Measurements from ENCODE around the gene RIMBP3B. TPM values are rescaled to one million over a fixed set of nuclear protein-coding genes. Genes with fewer than 3 reads are reported as not detected.
"Not testable (repeated sequence)": the region's sequence is repeated elsewhere in the genome, so short reads cannot be mapped to it uniquely, and the experiment has no call there.

The RIMBP3B gene, protein sequence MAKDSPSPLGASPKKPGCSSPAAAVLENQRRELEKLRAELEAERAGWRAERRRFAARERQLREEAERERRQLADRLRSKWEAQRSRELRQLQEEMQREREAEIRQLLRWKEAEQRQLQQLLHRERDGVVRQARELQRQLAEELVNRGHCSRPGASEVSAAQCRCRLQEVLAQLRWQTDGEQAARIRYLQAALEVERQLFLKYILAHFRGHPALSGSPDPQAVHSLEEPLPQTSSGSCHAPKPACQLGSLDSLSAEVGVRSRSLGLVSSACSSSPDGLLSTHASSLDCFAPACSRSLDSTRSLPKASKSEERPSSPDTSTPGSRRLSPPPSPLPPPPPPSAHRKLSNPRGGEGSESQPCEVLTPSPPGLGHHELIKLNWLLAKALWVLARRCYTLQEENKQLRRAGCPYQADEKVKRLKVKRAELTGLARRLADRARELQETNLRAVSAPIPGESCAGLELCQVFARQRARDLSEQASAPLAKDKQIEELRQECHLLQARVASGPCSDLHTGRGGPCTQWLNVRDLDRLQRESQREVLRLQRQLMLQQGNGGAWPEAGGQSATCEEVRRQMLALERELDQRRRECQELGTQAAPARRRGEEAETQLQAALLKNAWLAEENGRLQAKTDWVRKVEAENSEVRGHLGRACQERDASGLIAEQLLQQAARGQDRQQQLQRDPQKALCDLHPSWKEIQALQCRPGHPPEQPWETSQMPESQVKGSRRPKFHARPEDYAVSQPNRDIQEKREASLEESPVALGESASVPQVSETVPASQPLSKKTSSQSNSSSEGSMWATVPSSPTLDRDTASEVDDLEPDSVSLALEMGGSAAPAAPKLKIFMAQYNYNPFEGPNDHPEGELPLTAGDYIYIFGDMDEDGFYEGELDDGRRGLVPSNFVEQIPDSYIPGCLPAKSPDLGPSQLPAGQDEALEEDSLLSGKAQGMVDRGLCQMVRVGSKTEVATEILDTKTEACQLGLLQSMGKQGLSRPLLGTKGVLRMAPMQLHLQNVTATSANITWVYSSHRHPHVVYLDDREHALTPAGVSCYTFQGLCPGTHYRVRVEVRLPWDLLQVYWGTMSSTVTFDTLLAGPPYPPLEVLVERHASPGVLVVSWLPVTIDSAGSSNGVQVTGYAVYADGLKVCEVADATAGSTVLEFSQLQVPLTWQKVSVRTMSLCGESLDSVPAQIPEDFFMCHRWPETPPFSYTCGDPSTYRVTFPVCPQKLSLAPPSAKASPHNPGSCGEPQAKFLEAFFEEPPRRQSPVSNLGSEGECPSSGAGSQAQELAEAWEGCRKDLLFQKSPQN (N-terminal part only)
- total RNA-seq (under 1 TPM in 4 of 10 donors, not detected in 6; 0.04 to 0.21 (median 0.10) TPM), polyA plus RNA-seq (under 1 TPM in 1 of 2 donors, not detected in 1; 0.03 TPM)
- long read RNA-seq, donor 1: 0 reads
- long read RNA-seq, donor 2: 0 reads
- long read RNA-seq, donor 3: 0 reads

DNA sequence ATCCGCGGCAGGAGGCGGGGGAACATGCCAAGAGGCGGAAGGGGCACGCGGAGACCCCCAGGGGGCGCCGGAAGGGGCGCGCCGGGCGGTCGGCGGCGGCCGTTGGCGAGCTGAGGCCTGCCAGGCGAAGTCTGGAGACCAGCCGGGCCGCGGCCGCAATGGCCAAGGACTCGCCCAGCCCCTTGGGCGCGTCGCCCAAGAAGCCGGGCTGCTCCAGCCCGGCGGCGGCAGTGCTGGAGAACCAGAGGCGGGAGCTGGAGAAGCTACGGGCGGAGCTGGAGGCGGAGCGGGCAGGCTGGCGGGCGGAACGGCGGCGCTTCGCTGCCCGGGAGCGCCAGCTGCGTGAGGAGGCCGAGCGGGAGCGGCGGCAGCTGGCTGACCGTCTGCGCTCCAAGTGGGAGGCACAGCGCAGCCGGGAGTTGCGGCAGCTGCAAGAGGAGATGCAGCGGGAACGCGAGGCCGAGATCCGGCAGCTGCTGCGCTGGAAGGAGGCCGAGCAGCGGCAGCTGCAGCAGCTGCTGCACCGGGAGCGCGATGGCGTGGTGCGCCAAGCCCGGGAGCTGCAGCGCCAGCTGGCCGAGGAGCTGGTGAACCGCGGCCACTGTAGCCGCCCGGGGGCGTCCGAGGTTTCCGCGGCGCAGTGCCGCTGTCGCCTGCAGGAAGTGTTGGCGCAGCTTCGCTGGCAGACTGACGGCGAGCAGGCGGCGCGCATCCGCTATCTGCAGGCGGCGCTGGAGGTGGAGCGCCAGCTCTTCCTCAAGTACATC, at the start of gene RIMBP3B:
TSS of gene RIMBP3B (plus strand) at position 51 of the 767 bp plus-strand sequence. CDS start at position 159, 108 bp downstream.
- H3K4me3 ChIP-seq; H3K27me3 ChIP-seq; DNase-seq; H3K36me3 ChIP-seq; H3K27ac ChIP-seq; H3K4me1 ChIP-seq; H3K9me3 ChIP-seq; intact Hi-C loops (cut with DNase I): not testable (repeated sequence)
- peak; percentile 83 to 90 (median 89) for ATAC-seq
- WGBS, 2 donors: no CpG with 5 or more reads among the region's 91 CpGs

DNA sequence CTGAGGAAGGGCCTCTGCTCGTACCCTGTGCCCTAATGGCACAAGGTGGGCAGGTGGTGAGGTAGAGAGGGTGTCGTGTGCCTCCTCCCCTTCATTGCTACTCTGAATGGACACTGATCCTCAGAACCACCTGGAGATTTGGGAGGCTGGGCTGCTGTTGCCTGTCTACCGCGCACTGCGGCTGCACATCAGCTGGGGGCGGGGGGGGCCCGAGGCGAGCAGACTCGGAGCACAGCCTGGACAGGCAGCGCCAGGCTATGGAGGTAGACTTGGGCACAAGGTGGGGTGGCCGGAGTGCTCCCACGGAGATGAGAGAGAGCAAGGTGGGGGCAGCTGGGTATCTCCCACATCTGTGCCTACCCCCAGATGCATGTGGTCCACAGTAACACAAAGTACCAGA, 26.0 kb upstream of the RIMBP3B start:
- ATAC-seq; H3K4me1 ChIP-seq; H3K4me3 ChIP-seq; H3K27ac ChIP-seq; intact Hi-C loops (cut with DNase I); DNase-seq; H3K36me3 ChIP-seq; H3K9me3 ChIP-seq; H3K27me3 ChIP-seq: not testable (repeated sequence)
- WGBS, 2 donors: 90 to 92% methylated on average over 10 to 11 of the region's 12 CpGs

DNA sequence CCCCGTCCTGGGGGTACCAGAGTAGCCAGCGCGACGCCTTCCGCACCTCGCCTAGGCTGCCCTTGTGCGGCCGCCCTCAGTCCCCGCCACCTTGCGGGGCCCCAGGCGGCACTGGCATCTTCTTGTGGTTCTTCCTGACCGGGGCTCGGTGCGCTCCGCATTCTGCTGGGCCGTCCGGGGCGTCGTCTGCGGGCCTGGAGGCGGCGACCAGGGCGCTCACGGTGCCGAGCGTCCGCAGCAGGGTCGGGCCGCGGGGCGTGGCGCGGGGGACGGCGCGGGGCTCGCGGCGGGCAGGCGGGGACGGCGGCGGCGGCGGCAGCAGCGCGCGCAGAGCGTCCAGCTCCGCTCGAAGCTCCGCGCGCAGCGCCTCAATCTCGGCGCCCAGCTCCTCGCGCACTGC, 23.0 kb upstream of the RIMBP3B start:
- H3K27ac ChIP-seq; H3K9me3 ChIP-seq; H3K4me3 ChIP-seq; intact Hi-C loops (cut with DNase I); H3K4me1 ChIP-seq; DNase-seq; H3K27me3 ChIP-seq; ATAC-seq; H3K36me3 ChIP-seq: not testable (repeated sequence)
- 1% methylated on average over 28 of the region's 59 CpGs; no CpG with 5 or more reads in 1 of the 2 donors for WGBS, 2 donors

DNA sequence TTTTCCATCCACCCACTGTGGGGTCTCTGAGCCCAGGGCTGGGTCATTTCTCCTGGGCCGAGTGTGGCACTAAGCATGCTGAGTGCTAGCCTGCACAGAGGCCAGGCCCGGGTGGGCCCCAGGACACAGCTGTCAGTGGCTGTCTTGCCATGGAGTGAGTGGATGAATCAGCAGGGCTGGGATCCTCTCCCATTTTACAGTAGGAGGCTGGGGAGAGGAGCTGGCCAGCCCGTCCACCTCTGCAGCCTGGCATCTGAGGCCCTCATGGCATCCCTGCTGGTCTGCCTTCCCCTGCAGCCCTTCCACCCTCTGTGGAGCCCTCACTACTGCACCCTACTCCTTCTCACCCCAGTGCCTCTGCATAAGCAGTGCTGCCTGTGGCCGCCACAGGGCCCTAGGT, 21.1 kb upstream of the RIMBP3B start:
- ATAC-seq; H3K4me3 ChIP-seq; H3K9me3 ChIP-seq; DNase-seq; H3K27me3 ChIP-seq; H3K4me1 ChIP-seq; intact Hi-C loops (cut with DNase I); H3K36me3 ChIP-seq; H3K27ac ChIP-seq: not testable (repeated sequence)
- WGBS, 2 donors: no CpG with 5 or more reads among the region's 4 CpGs

DNA sequence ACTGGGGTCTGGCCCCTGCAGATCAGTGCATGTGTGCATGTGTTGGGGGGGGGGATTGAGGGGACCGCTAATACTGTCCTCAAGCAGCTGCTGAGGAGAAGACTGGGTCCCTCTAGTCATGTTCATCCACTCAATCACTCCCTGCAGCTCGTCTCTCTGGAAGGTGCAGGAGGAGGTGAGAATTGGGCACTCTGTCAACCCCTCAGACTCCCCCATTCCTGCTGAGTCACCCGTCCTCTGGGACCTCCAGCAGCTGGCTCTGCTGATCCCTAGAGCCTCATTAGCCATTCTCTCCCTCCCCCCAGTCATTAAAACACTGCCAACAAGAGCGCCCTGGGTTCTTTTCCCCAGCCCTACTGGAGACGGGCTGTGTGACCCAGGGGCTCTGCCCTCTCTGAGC, 20.5 kb upstream of the RIMBP3B start:
- H3K4me1 ChIP-seq; H3K4me3 ChIP-seq; H3K27ac ChIP-seq; DNase-seq; H3K36me3 ChIP-seq; intact Hi-C loops (cut with DNase I); H3K27me3 ChIP-seq; H3K9me3 ChIP-seq; ATAC-seq: not testable (repeated sequence)
- 56 to 69% methylated on average over 2 of the region's 5 CpGs for WGBS, 2 donors

DNA sequence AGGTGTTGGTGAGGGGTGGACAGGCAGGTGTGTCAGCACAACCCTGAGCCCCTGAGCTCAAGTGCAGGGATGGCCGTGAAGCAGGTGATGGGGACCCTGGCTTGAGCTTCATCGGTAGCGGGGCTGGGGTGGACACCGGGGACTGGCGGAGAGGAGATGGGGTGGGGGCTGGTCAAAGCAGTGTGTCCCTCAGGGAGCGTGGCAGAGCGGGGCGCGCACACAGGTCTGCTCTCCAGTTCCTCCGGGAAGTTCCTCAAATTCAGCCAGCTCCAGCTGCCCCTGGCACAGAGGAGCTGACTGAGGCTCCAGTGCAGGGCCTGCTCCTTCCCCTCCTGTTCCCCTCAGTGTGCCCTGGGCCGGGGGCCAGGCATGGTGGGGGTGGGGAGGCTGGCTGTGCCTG, 19.7 kb upstream of the RIMBP3B start:
- H3K27me3 ChIP-seq; intact Hi-C loops (cut with DNase I); DNase-seq; H3K36me3 ChIP-seq; H3K4me3 ChIP-seq; H3K9me3 ChIP-seq; H3K4me1 ChIP-seq; H3K27ac ChIP-seq: not testable (repeated sequence)
- WGBS, 2 donors: 86 to 87% methylated on average over 3 to 8 of the region's 11 CpGs
- ATAC-seq: peak in 2 of 8 donors; percentile 13 to 31

DNA sequence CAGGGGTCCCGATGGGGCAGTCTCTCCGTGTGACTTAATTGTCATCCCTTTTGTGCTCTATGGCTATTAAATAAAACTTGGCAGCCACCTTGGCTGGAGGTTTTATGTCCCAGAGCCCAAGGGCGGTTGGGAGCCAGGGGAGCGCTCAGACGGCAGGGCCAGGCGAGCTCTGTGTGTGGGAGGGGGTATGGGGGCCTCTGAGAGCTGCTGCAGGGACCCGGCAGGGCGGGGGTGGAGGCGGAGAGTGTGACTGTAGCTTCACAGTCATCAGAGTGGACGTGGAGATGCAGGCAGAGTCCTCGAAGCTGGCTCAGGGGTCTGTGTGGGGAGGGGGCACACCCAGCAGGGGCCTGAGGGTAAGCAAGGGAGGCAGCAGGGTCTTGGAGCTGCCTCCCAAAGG, 19.2 kb upstream of the RIMBP3B start:
- H3K36me3 ChIP-seq; H3K4me3 ChIP-seq; ATAC-seq; intact Hi-C loops (cut with DNase I); H3K4me1 ChIP-seq; H3K27me3 ChIP-seq; DNase-seq; H3K27ac ChIP-seq; H3K9me3 ChIP-seq: not testable (repeated sequence)
- no CpG with 5 or more reads among the region's 11 CpGs for WGBS, 2 donors

DNA sequence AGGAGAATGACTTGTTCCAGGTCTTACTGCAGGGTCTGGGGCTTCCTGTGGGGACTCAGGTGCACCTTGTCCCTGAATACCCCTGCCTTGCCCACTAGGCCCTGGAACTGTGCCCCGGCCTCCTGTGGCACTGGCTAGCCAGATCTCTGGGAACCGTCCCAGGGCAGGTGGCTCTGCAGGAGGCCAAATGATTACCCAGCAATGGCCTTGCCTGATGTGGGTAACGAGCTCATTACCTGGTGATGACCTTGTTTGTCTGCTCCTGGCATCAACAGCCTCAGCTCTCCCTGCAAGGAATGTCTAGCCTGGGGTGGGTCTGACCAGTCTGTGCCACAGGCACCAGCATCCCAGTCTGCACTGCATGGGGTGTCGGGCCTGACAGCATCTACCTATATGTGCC, 18.2 kb upstream of the RIMBP3B start:
- H3K4me3 ChIP-seq; intact Hi-C loops (cut with DNase I); H3K9me3 ChIP-seq; H3K27me3 ChIP-seq; ATAC-seq; H3K27ac ChIP-seq; H3K4me1 ChIP-seq; H3K36me3 ChIP-seq; DNase-seq: not testable (repeated sequence)
- 67 to 70% methylated on average over 1 of the region's 4 CpGs for WGBS, 2 donors

DNA sequence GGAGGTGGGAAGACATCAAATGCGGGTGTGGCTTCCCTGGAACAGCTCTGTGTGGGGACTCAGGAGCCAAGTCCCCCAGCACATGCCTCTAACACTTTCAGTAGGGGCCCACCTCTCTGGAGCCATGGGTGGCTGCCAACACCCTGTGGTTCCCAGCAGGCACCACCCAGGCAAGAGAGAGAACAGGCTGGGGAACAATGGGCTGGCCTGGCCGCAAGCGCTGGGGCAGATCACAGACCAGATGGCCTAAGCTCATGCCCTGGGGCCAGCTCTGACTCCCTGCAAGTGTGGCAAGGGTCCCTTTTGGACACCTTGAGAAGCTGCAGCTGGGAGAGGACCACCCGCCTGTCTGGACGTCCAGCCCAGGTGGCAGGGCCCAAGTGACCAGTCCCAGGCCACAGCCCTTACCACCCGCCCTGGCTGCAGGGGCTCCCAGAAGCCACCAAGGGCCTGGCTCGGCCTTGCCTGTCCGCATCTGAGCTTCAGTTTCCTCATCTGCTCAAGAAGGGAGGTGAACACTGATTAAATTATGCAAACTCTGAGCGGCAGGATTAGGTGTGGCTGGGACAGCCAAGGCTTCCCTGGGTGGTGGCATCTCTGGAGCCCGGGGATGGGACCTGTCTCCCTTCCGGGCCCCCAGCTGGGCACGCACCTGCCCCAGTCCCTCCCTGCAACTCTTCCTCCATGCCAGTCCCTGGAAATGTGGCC, 14.8 kb upstream of the RIMBP3B start:
- H3K27me3 ChIP-seq; H3K4me1 ChIP-seq; H3K9me3 ChIP-seq; intact Hi-C loops (cut with DNase I); H3K4me3 ChIP-seq; H3K27ac ChIP-seq; H3K36me3 ChIP-seq; ATAC-seq; DNase-seq: not testable (repeated sequence)
- 92 to 93% methylated on average over 3 of the region's 12 CpGs for WGBS, 2 donors
